GM19025 (cell line): ENCODE results near the gene TMEM236.

Experiments used
- ATAC-seq: cut with Tn5 transposase; IDR thresholded peaks from one replicate; pipeline ENCODE4 v1.9.1; 2021; ENCODE audit warnings: mild to moderate bottlenecking, low read depth, moderate library complexity; ENCODE audit not compliant: unreplicated experiment

The TMEM236 gene

GRCh38 chr10:17737027-17737965, 14.7 kb upstream of the TMEM236 start:
- no peak for ATAC-seq

- ATAC-seq = no peak
Observed at GRCh38 chr10:17740668-17741067, 11.3 kb upstream of the TMEM236 start.

GRCh38 chr10:17742918-17743317, 9.1 kb upstream of the TMEM236 start:
- no peak for ATAC-seq

- ATAC-seq = no peak
Observed at GRCh38 chr10:17743437-17743836, 8.6 kb upstream of the TMEM236 start.

- no peak for ATAC-seq
Observed at GRCh38 chr10:17744341-17744861, 7.6 kb upstream of the TMEM236 start.

- no peak for ATAC-seq
Observed at GRCh38 chr10:17747883-17748550, 4.0 kb upstream of the TMEM236 start.

- ATAC-seq = no peak
Observed at GRCh38 chr10:17749890-17750289, 2.1 kb upstream of the TMEM236 start.

GRCh38 chr10:17756557-17757217, 4.7 kb downstream of the TMEM236 start:
- ATAC-seq = peak; percentile 83

GRCh38 chr10:17758200-17758599, 6.2 kb downstream of the TMEM236 start:
- ATAC-seq = no peak

GRCh38 chr10:17758896-17759295, 6.9 kb downstream of the TMEM236 start:
- no peak for ATAC-seq

- ATAC-seq = no peak
Observed at GRCh38 chr10:17764142-17764541, 12.1 kb downstream of the TMEM236 start.

- no peak for ATAC-seq
Observed at GRCh38 chr10:17765602-17766001, 13.6 kb downstream of the TMEM236 start.

GRCh38 chr10:17766731-17767130, 14.7 kb downstream of the TMEM236 start:
- ATAC-seq = no peak

- no peak for ATAC-seq
Observed at GRCh38 chr10:17768496-17768895, 16.5 kb downstream of the TMEM236 start.

GRCh38 chr10:17768957-17769356, 17.0 kb downstream of the TMEM236 start:
- ATAC-seq = no peak

- ATAC-seq = no peak
Observed at GRCh38 chr10:17771017-17771416, 19.0 kb downstream of the TMEM236 start.

GRCh38 chr10:17779784-17780183, 27.8 kb downstream of the TMEM236 start:
- no peak for ATAC-seq

GRCh38 chr10:17780727-17781126, 28.7 kb downstream of the TMEM236 start:
- ATAC-seq = no peak

- no peak for ATAC-seq
Observed at GRCh38 chr10:17781856-17782255, 29.9 kb downstream of the TMEM236 start.

GRCh38 chr10:17782921-17783665, 31.1 kb downstream of the TMEM236 start:
- ATAC-seq = no peak
